ENCODE data around the gene PIF1. TPM values are rescaled to one million over a fixed set of nuclear protein-coding genes. Genes with fewer than 3 reads are reported as not detected.

The PIF1 gene
- total RNA-seq, 1 donor = 6.2 TPM

DNA sequence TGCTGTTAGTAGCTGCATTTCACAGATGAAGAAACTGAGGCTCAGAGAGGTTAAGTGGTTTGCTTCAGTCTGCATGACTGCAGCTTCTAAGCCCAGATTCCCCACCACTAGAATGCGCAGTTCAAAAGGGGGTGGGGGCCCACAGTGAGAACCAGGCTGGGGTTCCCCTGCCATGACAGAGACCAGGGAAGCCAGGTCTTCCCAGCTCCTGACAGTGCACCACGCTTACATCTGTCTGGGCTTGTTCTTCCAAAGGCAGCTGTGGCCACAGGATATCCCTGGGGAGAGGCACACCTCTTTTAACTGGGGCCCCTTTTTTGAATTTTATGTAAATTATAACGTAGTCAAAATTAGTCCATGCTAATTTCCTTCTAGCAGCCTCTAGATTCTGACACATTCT lies 21.6 kb upstream of the PIF1 start:
- H4K20me1 ChIP-seq (ENCODE audit: insufficient read depth, low read length) = peaks cover 47% of the 10 kb centered on the region
- H3K79me2 ChIP-seq (ENCODE audit: insufficient read depth, low read length) = peaks cover 90% of the 10 kb centered on the region

DNA sequence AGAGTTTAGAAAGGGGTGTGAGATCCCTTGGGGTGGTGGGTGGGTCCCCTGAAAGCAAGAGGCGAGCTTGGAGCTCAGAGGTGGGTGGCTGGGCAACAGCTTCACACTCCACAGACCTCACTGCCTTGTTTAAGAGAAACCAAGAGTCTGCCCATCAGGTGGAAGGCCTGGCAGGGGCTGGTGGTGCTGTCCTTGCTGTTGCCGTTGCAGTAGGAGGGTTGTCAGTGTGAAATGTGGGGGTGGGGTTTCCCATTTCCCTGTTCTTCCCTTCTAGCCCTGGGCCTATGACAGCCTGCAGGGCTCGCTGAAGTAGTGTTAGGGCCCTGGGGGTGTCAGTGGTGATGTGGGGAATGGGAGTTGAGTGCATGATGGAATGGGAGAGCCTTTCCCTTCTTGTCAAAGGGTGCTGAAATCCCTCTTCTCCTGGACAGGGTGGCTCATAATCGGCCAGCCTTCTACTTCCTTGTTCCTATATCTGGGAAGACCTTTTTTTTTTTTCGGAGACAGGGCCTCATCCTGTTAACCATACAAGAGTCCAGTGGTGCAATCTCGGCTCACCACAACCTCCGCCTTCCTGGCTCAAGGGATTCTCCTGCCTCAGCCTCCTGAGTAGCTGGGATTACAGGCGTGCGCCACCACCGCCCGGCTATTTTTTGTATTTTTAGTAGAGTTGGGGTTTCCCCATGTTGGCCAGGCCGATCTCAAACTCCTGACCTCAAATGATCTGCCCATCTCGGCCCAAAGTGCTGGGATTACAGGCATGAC lies 20.6 kb upstream of the PIF1 start:
- Histone ChIP-seq H3K27ac (ENCODE audit: low read depth, low read length) (no peak overlapping the region), H3K4me2 (ENCODE audit: insufficient read depth, low read length) (peak overlapping the region; percentile 98), H3K27me3 (ENCODE audit: insufficient read depth, low read length) (no peaks in the 10 kb centered on the region), H3K4me3 (ENCODE audit: insufficient read depth, low read length) (no peak overlapping the region), H3K36me3 (ENCODE audit: insufficient read depth, low read length) (peaks cover 23% of the 10 kb centered on the region), H3K79me2 (ENCODE audit: insufficient read depth, low read length) (peaks cover 88% of the 10 kb centered on the region), H3K9me3 (ENCODE audit: low read depth, low read length) (no peaks in the 10 kb centered on the region), H3K4me1 (ENCODE audit: insufficient read depth, low read length) (peaks cover 40% of the 10 kb centered on the region), H4K20me1 (ENCODE audit: insufficient read depth, low read length) (peaks cover 47% of the 10 kb centered on the region), H2AFZ (ENCODE audit: low read length) (no peak overlapping the region)
- no peak for DNase-seq (ENCODE audit: insufficient read length, low spot score, missing footprints)
- TF ChIP-seq, protein P1, sequence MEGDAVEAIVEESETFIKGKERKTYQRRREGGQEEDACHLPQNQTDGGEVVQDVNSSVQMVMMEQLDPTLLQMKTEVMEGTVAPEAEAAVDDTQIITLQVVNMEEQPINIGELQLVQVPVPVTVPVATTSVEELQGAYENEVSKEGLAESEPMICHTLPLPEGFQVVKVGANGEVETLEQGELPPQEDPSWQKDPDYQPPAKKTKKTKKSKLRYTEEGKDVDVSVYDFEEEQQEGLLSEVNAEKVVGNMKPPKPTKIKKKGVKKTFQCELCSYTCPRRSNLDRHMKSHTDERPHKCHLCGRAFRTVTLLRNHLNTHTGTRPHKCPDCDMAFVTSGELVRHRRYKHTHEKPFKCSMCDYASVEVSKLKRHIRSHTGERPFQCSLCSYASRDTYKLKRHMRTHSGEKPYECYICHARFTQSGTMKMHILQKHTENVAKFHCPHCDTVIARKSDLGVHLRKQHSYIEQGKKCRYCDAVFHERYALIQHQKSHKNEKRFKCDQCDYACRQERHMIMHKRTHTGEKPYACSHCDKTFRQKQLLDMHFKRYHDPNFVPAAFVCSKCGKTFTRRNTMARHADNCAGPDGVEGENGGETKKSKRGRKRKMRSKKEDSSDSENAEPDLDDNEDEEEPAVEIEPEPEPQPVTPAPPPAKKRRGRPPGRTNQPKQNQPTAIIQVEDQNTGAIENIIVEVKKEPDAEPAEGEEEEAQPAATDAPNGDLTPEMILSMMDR (IDR thresholded peaks at IDR 0.05; ENCODE audit: extremely low read depth, low read depth, low read length) = no peak

More for the DNA sequence above, 21.6 kb upstream of the PIF1 start:
- no peak overlapping the region for H3K27ac ChIP-seq (ENCODE audit: low read depth, low read length)
- H3K36me3 ChIP-seq (ENCODE audit: insufficient read depth, low read length) = peaks cover 23% of the 10 kb centered on the region
- no peak for DNase-seq (ENCODE audit: insufficient read length, low spot score, missing footprints)
- TF ChIP-seq, protein P1 (IDR thresholded peaks at IDR 0.05; ENCODE audit: extremely low read depth, low read depth, low read length) = no peak
- H2AFZ ChIP-seq (ENCODE audit: low read length) = no peak overlapping the region
- no peak overlapping the region for H3K4me3 ChIP-seq (ENCODE audit: insufficient read depth, low read length)
- no peaks in the 10 kb centered on the region for H3K9me3 ChIP-seq (ENCODE audit: low read depth, low read length)
- H3K27me3 ChIP-seq (ENCODE audit: insufficient read depth, low read length) = no peaks in the 10 kb centered on the region
- H3K4me2 ChIP-seq (ENCODE audit: insufficient read depth, low read length) = no peak overlapping the region
- H3K4me1 ChIP-seq (ENCODE audit: insufficient read depth, low read length) = peaks cover 49% of the 10 kb centered on the region

DNA sequence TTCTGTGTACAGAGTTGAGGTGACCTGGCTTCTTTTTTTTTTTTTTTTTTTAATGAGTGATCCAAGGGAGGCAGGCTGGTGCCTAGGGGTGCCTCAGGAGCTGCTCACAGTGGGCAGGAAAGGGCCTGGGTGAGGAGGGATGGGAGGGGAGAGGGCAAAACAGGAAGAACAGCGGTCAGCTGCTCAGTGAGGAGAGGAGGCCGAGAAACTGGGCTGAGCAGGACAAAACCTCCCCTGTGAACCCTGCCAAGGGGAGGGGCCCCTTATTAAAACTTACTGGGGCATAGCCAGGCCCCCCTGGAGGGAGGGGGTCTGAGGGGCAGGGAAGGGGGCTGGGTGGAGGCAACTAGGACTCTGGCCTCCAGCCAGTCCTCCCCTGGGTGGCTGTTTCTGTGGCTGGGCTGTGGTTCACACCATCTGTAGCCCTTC lies 19.8 kb upstream of the PIF1 start:
- Histone ChIP-seq H3K27ac (ENCODE audit: low read depth, low read length) (peak overlapping the region; percentile 53), H3K9me3 (ENCODE audit: low read depth, low read length) (no peaks in the 10 kb centered on the region), H3K79me2 (ENCODE audit: insufficient read depth, low read length) (peaks cover 80% of the 10 kb centered on the region), H3K4me2 (ENCODE audit: insufficient read depth, low read length) (peak overlapping the region; percentile 98), H3K27me3 (ENCODE audit: insufficient read depth, low read length) (no peaks in the 10 kb centered on the region), H3K36me3 (ENCODE audit: insufficient read depth, low read length) (peaks cover 16% of the 10 kb centered on the region), H3K4me1 (ENCODE audit: insufficient read depth, low read length) (peaks cover 39% of the 10 kb centered on the region), H3K4me3 (ENCODE audit: insufficient read depth, low read length) (peak overlapping the region; percentile 58), H2AFZ (ENCODE audit: low read length) (no peak overlapping the region), H4K20me1 (ENCODE audit: insufficient read depth, low read length) (peaks cover 41% of the 10 kb centered on the region)
- DNase-seq (ENCODE audit: insufficient read length, low spot score, missing footprints) = no peak
- TF ChIP-seq, protein P1 (IDR thresholded peaks at IDR 0.05; ENCODE audit: extremely low read depth, low read depth, low read length) = no peak

DNA sequence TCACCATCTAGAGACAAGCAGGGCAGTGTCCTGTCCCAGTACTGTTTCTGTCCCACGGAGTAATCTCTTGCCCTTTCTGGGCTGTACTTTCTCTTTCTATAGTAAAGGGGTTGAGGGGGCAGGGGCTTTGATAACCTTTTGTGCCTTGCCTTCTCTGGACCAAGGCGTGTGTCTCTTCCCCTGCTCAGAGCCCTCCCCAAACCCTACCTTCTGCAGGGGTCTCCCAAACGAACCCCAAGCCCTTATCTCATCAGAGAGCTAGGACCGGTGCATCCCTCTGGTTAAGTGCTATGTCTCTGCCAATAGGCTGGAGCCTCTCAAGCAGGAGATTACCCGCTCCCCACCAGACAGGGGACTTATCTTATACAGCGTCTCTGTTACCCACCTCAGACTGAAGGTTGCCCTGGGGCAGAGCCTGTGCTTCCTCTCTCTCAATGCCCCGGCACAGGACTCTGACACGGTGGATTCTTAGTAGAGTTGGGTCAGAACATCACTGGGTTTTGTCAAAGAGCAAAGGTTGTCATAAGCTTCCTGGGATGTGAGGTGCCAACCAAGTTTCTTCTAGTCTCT lies 19.2 kb upstream of the PIF1 start:
- H3K4me1 ChIP-seq (ENCODE audit: insufficient read depth, low read length) = peaks cover 39% of the 10 kb centered on the region
- peaks cover 41% of the 10 kb centered on the region for H4K20me1 ChIP-seq (ENCODE audit: insufficient read depth, low read length)

More for the DNA sequence above, 19.2 kb upstream of the PIF1 start:
- H3K27ac ChIP-seq (ENCODE audit: low read depth, low read length) = peak overlapping the region; percentile 53
- no peaks in the 10 kb centered on the region for H3K9me3 ChIP-seq (ENCODE audit: low read depth, low read length)
- H3K79me2 ChIP-seq (ENCODE audit: insufficient read depth, low read length) = peaks cover 76% of the 10 kb centered on the region
- H2AFZ ChIP-seq (ENCODE audit: low read length) = no peak overlapping the region
- H3K4me2 ChIP-seq (ENCODE audit: insufficient read depth, low read length) = peak overlapping the region; percentile 98
- peaks cover 10% of the 10 kb centered on the region for H3K36me3 ChIP-seq (ENCODE audit: insufficient read depth, low read length)
- DNase-seq (ENCODE audit: insufficient read length, low spot score, missing footprints) = no peak
- H3K27me3 ChIP-seq (ENCODE audit: insufficient read depth, low read length) = no peaks in the 10 kb centered on the region
- peak overlapping the region; percentile 58 for H3K4me3 ChIP-seq (ENCODE audit: insufficient read depth, low read length)
- TF ChIP-seq, protein P1 (IDR thresholded peaks at IDR 0.05; ENCODE audit: extremely low read depth, low read depth, low read length) = no peak

Data from osteoblast (primary cell).